ENCODE results near the gene TSEN2.
"Not testable (repeated sequence)": the region's sequence is repeated elsewhere in the genome, so short reads cannot be mapped to it uniquely, and the experiment has no call there.

The TSEN2 gene

DNA sequence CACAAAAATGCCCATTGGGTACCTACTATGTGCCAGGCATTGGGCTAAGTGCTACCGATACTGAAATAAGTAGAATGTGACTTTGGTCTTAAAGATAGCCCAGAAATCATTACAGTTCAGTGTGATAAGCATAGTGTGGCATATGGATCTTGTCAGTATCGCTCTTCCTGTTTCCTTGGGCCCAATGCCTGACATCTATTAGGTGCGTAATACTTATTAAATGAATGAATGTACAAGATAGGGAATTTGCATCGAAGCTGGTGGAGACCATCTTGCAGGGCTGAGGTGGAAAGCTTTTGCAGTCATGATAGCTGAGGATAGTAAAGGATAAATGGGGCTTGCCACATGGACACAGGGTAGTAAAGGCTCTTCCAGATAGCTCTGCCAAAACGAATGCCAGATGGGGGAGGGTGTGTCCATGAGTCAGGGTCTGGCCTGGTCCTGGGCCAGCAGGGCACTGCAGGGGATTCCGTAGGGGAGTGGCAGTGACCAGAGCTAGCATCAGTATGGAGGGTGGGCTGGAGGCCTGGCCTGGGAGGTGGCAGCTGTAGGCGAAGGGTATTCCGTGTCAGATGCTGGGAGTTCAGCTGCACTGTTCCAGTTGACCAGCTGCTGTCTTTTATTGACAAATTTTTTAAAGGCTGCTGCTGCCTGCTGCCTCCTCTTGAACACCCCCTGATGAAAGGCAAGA is 23.5 kb downstream of the TSEN2 start:
- DNase-seq = no peak

DNA sequence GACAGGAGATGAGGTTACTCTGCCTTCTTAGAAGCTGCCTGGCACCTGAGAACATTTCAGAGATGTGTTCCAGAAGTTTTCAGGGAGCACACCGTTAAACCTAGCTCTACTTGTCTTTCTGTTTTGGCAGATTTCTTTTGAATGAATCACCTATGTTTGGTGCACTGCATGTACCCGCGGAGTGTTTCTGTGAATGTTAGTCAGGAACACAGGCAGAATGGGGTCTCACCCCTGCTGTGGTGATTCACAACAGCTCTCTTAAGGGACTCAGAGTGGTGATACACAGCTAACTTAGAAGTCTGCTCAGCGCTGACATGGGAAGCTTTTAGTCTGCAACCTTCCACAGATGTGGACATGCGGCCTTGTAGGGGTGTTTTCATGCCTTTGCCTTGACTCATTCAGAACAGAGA is 24.0 kb downstream of the TSEN2 start:
- no peak for DNase-seq

DNA sequence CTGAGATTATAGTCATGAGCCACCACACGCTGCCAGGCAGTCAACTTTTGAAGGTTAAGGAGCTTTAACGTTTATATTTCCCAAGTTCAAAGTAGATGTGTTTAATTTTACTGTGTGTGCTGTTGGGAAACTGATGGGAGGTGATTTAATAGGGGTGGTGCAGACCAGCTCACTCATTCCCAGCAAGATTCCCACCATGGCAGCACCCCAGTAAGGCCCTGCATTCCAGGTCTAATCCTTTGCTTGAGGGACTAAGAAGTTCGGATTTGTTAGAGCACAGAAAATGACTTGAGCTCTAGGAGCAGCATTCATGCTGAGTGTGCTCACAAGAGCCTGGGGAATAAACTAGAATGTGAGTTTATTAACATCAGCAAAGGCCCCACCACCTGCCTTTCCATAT is 25.2 kb downstream of the TSEN2 start:
- DNase-seq = no peak

DNA sequence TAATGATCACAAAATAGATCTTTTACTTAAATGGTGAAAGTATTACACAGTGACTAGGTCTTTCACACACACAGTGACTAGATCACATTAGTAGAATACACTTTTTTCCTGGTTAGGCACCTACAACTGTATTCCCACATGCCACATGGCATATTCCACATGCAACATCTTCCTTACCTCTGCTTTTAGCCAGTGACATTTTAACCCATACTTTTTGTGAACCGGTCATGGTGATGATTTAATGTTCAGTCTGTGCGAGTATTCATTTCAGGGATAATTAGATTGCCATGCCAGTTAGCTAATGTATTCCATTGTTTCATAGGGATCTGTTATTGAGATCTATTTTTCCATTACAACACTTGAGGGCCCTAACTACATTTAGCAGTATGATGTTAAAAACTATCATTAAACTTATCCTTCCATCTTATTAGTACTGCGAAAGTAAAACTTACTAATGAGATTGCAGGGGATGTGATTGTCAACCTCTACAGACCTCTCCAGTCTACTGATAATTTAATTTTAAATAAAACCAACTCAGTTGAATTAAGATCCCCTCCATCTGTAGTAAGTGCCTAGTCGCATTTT is 28.3 kb downstream of the TSEN2 start:
- no peak for DNase-seq

DNA sequence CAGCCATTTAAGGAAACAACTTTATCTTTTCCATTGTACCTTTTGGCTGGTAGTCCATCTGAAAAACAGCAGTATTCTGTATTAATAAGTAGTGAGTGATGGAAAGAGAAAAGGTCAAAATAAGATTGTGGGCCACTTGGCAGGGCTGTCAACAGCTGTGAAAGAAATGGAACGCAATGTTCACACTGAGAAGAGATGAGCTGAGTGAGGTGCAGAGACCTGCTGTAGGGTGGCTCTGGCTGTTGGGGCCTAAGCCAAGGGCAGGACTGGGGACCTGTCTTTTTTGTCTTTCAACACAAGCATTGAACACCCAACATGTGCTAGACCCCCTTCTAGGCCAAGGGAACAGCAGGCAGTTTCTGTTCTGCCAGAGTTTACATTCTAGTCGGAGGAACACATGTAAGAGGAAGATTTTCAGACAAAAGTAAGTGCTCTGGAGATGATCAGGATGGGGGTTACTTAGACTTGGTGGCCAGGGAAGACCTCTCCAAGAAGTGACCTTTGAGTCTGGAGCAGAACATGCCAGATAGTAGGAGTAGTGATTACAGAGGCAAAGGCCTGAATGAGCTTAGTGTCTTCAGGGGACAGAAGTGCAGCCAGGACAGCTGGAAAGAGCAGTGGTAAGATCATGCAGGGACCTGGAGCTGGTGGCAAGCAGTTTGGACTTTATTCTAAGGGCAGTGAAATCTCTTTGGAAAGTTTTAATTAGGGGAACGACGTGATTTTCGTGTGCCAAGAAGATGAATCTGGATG is 29.6 kb downstream of the TSEN2 start:
- no peak for DNase-seq

DNA sequence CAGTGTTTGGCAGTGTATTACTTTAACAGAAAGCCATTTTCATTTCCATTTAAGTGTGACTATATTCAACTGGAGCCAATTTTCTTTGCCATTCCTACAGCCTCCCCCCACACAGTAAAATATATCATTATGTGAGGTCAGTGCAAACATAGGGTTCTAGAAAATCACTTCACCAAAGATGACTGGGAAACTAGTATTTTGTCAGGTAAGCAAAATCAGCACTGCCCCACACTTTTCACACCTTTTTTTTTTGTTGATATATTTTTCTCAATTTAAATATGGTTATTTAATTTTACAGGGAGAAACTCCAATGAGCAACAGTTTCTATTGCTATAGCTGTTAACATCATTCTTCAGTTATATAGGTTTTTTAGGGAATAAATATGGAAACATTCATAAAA is 31.4 kb downstream of the TSEN2 start:
- DNase-seq = no peak

DNA sequence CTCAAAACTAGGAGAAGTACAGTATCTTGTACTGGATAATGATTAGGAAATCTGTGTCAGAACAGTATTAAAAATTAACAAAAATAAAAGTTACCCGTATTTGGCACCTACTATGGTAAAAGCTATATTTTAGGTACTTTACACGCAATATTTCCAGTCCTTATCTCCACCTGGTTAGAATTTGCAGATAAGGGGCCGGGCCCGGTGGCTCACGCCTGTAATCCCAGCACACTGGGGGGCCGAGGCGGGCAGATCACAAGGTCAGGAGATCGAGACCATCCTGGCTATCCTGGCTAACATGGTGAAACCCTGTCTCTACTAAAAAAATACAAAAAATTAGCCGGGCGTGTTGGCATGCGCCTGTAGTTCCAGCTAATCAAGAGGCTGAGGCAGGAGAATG is 32.6 kb downstream of the TSEN2 start:
- DNase-seq = no peak

GRCh38 chr3:12518261-12519028 is 34.2 kb downstream of the TSEN2 start:
- DNase-seq = no peak

DNA sequence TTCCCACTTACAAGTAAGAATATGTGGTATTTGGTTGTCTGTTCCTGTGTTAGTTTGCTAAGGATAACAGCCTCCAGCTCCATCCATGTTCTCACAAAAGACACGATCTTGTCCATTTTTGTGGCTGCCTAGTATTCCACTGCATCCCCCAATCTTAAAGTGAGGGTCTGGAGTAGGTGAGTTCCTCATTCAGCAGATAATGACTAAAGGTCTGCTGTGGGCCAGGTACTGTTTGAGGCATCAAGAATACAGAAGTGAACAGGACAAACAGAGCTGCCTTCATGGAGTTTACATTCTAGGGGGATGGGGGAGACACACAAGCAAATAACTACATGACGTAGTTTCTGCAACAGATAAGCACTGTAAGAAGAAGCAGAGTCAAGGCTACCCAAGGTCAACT is 36.7 kb downstream of the TSEN2 start:
- no peak for DNase-seq

- no peak for DNase-seq
These were observed 38.4 kb downstream of the TSEN2 start for GRCh38 chr3:12522721-12523120.

GRCh38 chr3:12527757-12528143 is 43.5 kb downstream of the TSEN2 start:
- DNase-seq = no peak

- no peak for DNase-seq
These were observed 47.9 kb downstream of the TSEN2 start for GRCh38 chr3:12532182-12532581.

DNA sequence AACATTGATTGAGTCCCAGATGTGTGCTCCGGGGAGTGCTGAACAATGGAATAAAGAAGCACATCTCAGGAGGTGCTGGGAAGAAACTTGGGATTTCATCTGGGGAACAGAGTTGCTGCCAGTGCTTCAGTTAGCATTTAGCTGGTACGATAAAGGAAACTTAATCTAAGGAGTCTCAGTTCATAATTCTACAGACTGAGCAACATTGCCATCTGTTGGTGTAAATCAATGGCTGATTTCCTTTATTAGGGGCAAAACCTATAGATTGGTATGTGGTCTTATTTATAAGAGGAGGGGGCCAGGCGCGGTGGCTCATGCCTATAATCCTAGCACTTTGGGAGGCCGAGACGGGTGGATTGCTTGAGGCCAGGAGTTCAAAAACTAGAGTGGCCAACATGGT is 52.1 kb downstream of the TSEN2 start:
- DNase-seq = no peak

GRCh38 chr3:12541625-12542024 is 57.3 kb downstream of the TSEN2 start:
- no peak for DNase-seq

DNA sequence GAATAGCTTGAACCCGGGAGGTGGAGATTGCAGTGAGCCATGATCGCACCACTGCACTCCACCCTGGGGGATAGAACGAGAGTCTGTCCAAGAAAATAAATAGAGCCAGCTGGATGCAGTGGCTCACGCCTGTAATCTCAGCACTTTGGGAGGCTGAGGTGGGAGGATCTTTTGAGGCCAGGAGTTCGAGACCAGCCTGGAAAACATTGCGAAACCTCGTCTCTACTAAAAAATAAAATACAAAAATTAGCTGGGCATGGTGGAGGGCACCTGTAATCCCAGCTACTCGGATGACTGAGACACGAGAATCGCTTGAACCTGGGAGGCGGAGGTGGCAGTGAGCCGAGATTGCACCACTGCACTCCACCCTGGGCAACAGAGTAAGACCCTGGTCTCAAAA is 59.2 kb downstream of the TSEN2 start:
- not testable (repeated sequence) for DNase-seq

DNA sequence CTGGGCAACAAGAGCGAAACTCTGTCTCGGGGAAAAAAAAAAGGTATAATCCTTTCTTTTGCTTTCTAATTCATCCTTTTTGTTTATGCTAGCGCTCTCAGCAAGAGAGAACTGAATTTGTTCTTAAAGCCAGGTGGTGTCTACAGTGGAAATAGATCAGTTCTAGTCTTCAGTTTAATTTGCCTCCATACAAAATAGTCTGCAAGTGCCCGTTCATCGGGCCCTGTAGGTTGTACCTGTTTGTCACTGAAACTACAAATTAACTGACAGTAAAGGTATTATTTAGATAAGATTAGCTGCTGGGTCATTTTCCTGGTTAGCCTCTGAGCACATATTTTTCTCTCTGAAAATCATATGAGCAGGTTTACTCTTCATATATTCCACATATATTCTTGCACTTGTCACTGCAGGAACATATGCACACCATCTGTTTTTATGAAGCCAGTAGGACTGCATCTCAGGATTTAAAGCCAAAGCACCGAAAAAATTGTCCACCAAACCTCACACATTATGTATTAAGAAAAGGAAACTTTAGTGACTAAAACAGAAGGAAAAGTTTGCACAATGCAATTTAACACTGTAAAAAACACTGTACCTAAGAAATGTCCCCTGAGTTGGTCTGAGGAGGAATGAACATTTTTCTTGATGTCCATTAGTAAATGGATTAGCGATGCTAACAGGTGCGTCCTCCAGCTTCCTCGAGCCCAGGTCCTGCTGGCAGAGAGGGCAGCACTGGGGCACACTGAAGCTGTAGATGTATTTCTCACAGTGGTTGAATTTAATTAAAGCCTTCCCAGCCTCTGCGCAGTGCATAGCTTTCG is 60.6 kb downstream of the TSEN2 start:
- DNase-seq = no peak

DNA sequence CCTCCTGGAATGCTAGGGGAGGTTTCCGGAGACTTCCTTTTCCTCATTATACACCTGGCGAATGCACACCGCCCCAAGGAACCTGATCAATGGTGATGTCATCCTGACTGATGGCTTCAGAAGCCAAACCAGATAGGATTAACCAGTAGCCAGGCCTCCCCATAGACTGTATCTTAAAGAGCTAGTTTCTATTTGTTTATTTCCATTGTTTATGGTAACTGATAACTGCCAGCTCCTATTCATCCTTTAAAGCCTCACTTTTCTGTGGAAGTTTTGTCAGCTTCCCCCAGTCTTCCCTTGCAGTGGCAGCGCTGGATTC is 61.2 kb downstream of the TSEN2 start, which contains the start of gene MKRN2OS:
Gene MKRN2OS (minus strand): TSS at position 27 of the 319 bp plus-strand sequence. CDS start 35 bp downstream, outside the sequence.
- no peak for DNase-seq

GRCh38 chr3:12549971-12550760 is 65.9 kb downstream of the TSEN2 start:
- DNase-seq = no peak

DNA sequence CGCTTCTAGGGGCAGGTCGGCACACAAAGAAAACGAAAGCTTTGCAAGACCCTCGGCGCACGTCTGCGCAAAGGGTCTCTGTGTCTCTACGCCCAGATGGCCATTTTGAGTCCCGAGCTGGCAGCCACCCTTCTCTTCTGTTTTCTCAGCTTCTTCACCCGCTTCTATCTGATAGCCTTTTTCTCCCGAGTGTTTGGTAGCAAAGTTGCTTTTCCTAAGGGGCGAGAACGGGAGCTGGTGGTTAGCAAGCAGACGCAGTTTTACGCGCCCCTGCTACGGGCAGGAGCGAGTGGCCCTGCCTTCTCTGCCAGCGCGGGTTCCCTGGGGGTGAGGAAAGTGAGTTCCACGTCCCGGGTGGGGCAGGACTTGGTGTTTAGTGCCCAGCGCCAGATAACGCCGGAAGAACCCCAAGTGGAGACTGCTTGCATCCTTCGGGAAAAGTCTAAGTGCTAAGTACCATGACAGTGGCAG is 69.7 kb downstream of the TSEN2 start:
- DNase-seq = peak; percentile 11

DNA sequence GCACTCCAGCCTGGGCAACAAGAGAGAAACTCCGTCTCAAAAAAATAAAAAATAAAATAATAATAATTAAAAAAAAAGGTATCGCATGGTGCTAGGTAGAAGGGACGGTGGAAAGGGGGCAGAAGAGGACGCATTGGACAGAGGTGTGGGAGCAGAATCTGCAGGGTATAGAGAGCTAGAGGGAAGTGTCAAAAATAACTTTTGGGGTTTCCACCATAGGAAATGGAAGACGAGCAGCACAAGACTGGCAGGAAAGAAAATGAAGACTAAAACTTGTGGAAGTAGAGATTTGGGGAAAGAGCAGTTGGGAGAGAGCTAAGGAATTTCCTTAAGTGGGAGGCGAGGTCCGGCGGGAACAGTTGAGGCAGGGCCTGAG is 72.0 kb downstream of the TSEN2 start:
- peak; percentile 22 for DNase-seq

GRCh38 chr3:12556690-12557472 is 72.6 kb downstream of the TSEN2 start, which contains the start of gene MKRN2:
Gene MKRN2, plus strand, starts transcription at chr3:12557087. Its CDS starts 64 bp downstream, at chr3:12557151.
- DNase-seq = peak; percentile 86
